Nephron progenitor cell (in vitro differentiated cells): ENCODE data around the gene SGMS1.

Source experiments
- DNase-seq: peaks from one replicate; pipeline ENCODE4 v3.0.0; 2021
- H3K27ac Mint-ChIP-seq: 2 replicates; pipeline ENCODE4 v1.8.0; 2021; ENCODE audit warnings: mild to moderate bottlenecking, moderate library complexity, mixed read lengths
- H3K27me3 Mint-ChIP-seq: 2 replicates; pipeline ENCODE4 v1.8.0; 2021; ENCODE audit warnings: mild to moderate bottlenecking, low read depth, mixed read lengths; ENCODE audit not compliant: poor library complexity
- H3K36me3 Mint-ChIP-seq: 2 replicates; pipeline ENCODE4 v1.8.0; 2021; ENCODE audit warnings: low read depth, mixed read lengths
- H3K4me1 Mint-ChIP-seq: 2 replicates; pipeline ENCODE4 v1.8.0; 2021; ENCODE audit warnings: mixed read lengths
- H3K4me3 Mint-ChIP-seq: 2 replicates; pipeline ENCODE4 v1.8.0; 2021; ENCODE audit warnings: mild to moderate bottlenecking, moderate library complexity, mixed read lengths
- H3K9me3 Mint-ChIP-seq: 2 replicates; pipeline ENCODE4 v1.8.0; 2021; ENCODE audit warnings: mild to moderate bottlenecking, moderate library complexity, mixed read lengths
- CTCF ChIP-seq: fragments of 200-600 bp; sonication (generic); IDR thresholded peaks from 2 replicates; pipeline ENCODE4 v1.5.0; 2021; ENCODE audit warnings: antibody characterized with exemption

The SGMS1 gene

GRCh38 chr10:50531388-50532077 lies 92.2 kb downstream of the SGMS1 start:
- TF ChIP-seq CTCF, result no peak
- Mint-ChIP-seq H3K27ac (no peak overlapping the region), H3K36me3 (no peaks in the 10 kb centered on the region), H3K4me3 (no peak overlapping the region), H3K9me3 (no peaks in the 10 kb centered on the region), H3K4me1 (no peaks in the 10 kb centered on the region), H3K27me3 (no peaks in the 10 kb centered on the region)
- DNase-seq, result no peak

DNA sequence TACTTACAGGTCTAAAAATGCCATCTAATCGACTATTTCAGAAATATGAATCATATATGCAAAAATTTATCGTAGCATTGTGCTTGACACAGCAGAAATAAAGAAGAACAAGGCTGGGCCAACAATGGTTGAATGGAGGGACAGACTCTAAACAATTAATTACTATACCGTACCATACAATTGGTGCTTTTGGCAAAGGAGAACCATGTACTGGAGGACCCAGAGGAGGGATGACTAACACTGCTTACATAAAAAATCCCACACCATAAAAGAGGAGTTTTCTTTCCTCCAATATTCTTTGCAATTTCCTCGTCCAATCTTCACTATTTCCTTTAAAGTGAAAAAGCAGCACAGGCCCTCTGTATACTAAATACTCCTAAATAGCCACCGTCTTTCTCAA lies 94.1 kb downstream of the SGMS1 start:
- no peak overlapping the region for H3K27ac Mint-ChIP-seq

GRCh38 chr10:50528206-50528605 lies 95.5 kb downstream of the SGMS1 start:
- Mint-ChIP-seq H3K36me3 (no peaks in the 10 kb centered on the region), H3K27ac (no peak overlapping the region), H3K27me3 (no peaks in the 10 kb centered on the region), H3K4me3 (no peak overlapping the region), H3K4me1 (no peaks in the 10 kb centered on the region), H3K9me3 (no peaks in the 10 kb centered on the region)
- TF ChIP-seq CTCF, result no peak
- no peak for DNase-seq

More for the DNA sequence above, 94.1 kb downstream of the SGMS1 start:
- DNase-seq, result no peak
- H3K9me3 Mint-ChIP-seq, result no peaks in the 10 kb centered on the region
- H3K4me3 Mint-ChIP-seq, result no peak overlapping the region
- H3K4me1 Mint-ChIP-seq, result no peaks in the 10 kb centered on the region
- H3K36me3 Mint-ChIP-seq, result no peaks in the 10 kb centered on the region
- H3K27me3 Mint-ChIP-seq, result no peaks in the 10 kb centered on the region
- TF ChIP-seq CTCF, result no peak

GRCh38 chr10:50527442-50528043 lies 96.2 kb downstream of the SGMS1 start:
- Mint-ChIP-seq H3K27ac (no peak overlapping the region), H3K27me3 (no peaks in the 10 kb centered on the region), H3K9me3 (no peaks in the 10 kb centered on the region), H3K4me1 (no peaks in the 10 kb centered on the region), H3K4me3 (no peak overlapping the region), H3K36me3 (no peaks in the 10 kb centered on the region)
- TF ChIP-seq CTCF, result no peak
- no peak for DNase-seq

GRCh38 chr10:50526185-50526584 lies 97.6 kb downstream of the SGMS1 start:
- H3K27ac Mint-ChIP-seq, result no peak overlapping the region
- TF ChIP-seq CTCF, result no peak
- DNase-seq, result no peak
- no peak overlapping the region for H3K4me3 Mint-ChIP-seq
- H3K27me3 Mint-ChIP-seq, result no peaks in the 10 kb centered on the region
- H3K36me3 Mint-ChIP-seq, result no peaks in the 10 kb centered on the region
- no peaks in the 10 kb centered on the region for H3K9me3 Mint-ChIP-seq
- no peaks in the 10 kb centered on the region for H3K4me1 Mint-ChIP-seq

GRCh38 chr10:50523357-50523756 lies 100.4 kb downstream of the SGMS1 start:
- Mint-ChIP-seq H3K27me3 (peaks cover 4% of the 10 kb centered on the region), H3K27ac (no peak overlapping the region), H3K4me3 (no peak overlapping the region), H3K9me3 (no peaks in the 10 kb centered on the region), H3K36me3 (no peaks in the 10 kb centered on the region), H3K4me1 (no peaks in the 10 kb centered on the region)
- TF ChIP-seq CTCF, result no peak
- DNase-seq, result no peak
